CD4-positive, alpha-beta memory T cell (primary cell): ENCODE measurements around the gene TUBG2. TPM values are rescaled to one million over a fixed set of nuclear protein-coding genes. Genes with fewer than 3 reads are reported as not detected.

Experiments used
- CTCF ChIA-PET: fragments of 350-600 bp; sonication (Branson Sonifier 250); formaldehyde crosslinking; loops from one replicate; lab custom pipeline; 2021; ENCODE audit warnings: inconsistent platforms; ENCODE audit not compliant: partially characterized antibody; lab: Charles Lee
- POLR2A ChIA-PET: fragments of 350-600 bp; sonication (Branson Sonifier 250); formaldehyde crosslinking; loops from one replicate; lab custom pipeline; 2021; ENCODE audit not compliant: partially characterized antibody; lab: Charles Lee
- DNase-seq, 5 donors: peaks; one replicate each; pipeline versions ENCODE4 v3.0.0 to v3.0.0-alpha.2; 2020 to 2022; ENCODE audit warnings: mixed read lengths in 1 of 5
- H3K27ac ChIP-seq: one replicate; pipeline ENCODE4 v1.7.0; 2013; ENCODE audit warnings: low read depth, low read length
- H3K27me3 ChIP-seq: 2 replicates; pipeline ENCODE4 v1.7.0; 2013; ENCODE audit warnings: mild to moderate bottlenecking, low read length, moderate library complexity; ENCODE audit not compliant: insufficient read depth
- H3K36me3 ChIP-seq: 2 replicates; pipeline ENCODE4 v1.7.0; 2013; ENCODE audit warnings: mild to moderate bottlenecking, low read length, moderate library complexity; ENCODE audit not compliant: insufficient read depth
- H3K4me1 ChIP-seq: 2 replicates; pipeline ENCODE4 v1.7.0; 2013; ENCODE audit warnings: mild to moderate bottlenecking, low read length, moderate library complexity; ENCODE audit not compliant: insufficient read depth
- H3K4me3 ChIP-seq, 2 donors: one replicate each; pipeline ENCODE4 v1.7.0; 2013; ENCODE audit warnings: low read length in 2 of 2, mild to moderate bottlenecking in 1 of 2
- H3K9me3 ChIP-seq, 2 donors: one replicate each; pipeline ENCODE4 v1.7.0; 2013; ENCODE audit warnings: low read length in 2 of 2, control low read depth in 1 of 2; ENCODE audit not compliant: control insufficient read depth in 1 of 2
- H3K27ac Mint-ChIP-seq, 7 donors: one replicate each; pipeline ENCODE4 v1.8.0; 2020 to 2021; ENCODE audit warnings: mixed read lengths in 7 of 7, mild to moderate bottlenecking in 6 of 7, inconsistent platforms in 3 of 7, moderate library complexity in 3 of 7
- H3K27me3 Mint-ChIP-seq, 2 donors: one replicate each; pipeline ENCODE4 v1.8.0; 2020 to 2021; ENCODE audit warnings: mixed read lengths in 2 of 2
- H3K36me3 Mint-ChIP-seq, 2 donors: one replicate each; pipeline ENCODE4 v1.8.0; 2020 to 2021; ENCODE audit warnings: mixed read lengths in 2 of 2, inconsistent platforms in 1 of 2, mild to moderate bottlenecking in 1 of 2
- H3K4me1 Mint-ChIP-seq, 4 donors: one replicate each; pipeline ENCODE4 v1.8.0; 2020 to 2021; ENCODE audit warnings: mixed read lengths in 4 of 4, mild to moderate bottlenecking in 1 of 4
- H3K4me3 Mint-ChIP-seq, 8 donors: one replicate each; pipeline ENCODE4 v1.8.0; 2020 to 2021; ENCODE audit warnings: mixed read lengths in 8 of 8, mild to moderate bottlenecking in 7 of 8, moderate library complexity in 6 of 8, inconsistent platforms in 3 of 8
- H3K9me3 Mint-ChIP-seq, 8 donors: one replicate each; pipeline ENCODE4 v1.8.0; 2020 to 2021; ENCODE audit warnings: mixed read lengths in 8 of 8, mild to moderate bottlenecking in 5 of 8, inconsistent platforms in 3 of 8, moderate library complexity in 1 of 8
- intact Hi-C: fragments of 100-400 bp; cut with micrococcal nuclease; formaldehyde crosslinking; loops from one replicate; pipeline ENCODE4 v1.15.1; 2023
- polyA plus RNA-seq, 2 donors: library from polyadenylated mRNA; unstranded; fragments of 300-500 nt; fragmentation: Illumina TruSeq; gene quantifications; one replicate each; pipeline ENCODE4 v1.2.3, GENCODE V29; 2021
- total RNA-seq, 2 experiments: library from RNA; stranded (reverse); gene quantifications; one replicate each; pipeline ENCODE4 v1.2.3, GENCODE V29; 2021

TUBG2 gene
- total and polyA plus RNA-seq, 4 experiments from 2014 or later, result 3.0 to 19.1 (median 11.5) TPM

GRCh38 chr17:42632949-42633444 is 26.1 kb upstream of the TUBG2 start:
- Histone ChIP-seq H3K27me3 (no peaks in the 10 kb centered on the region), H3K27ac (no peak overlapping the region), H3K4me3 (no peak overlapping the region), H3K9me3 (no peaks in the 10 kb centered on the region), H3K36me3 (no peaks in the 10 kb centered on the region), H3K4me1 (no peaks in the 10 kb centered on the region)
- Mint-ChIP-seq H3K4me1 (no peaks in the 10 kb centered on the region), H3K27ac (peak overlapping the region in 1 of 7 donors; percentile 65), H3K9me3 (no peaks in the 10 kb centered on the region), H3K4me3 (no peak overlapping the region), H3K27me3 (no peaks in the 10 kb centered on the region), H3K36me3 (no peaks in the 10 kb centered on the region)
- no peak for DNase-seq
- POLR2A ChIA-PET, result no interaction called here
- CTCF ChIA-PET, result interaction anchor here (0.6 kb wide), 1 partner anchor 299 kb away, joined by 3 read pairs; no protein-coding TSS in a partner anchor
- intact Hi-C loops, result no loop called here

DNA sequence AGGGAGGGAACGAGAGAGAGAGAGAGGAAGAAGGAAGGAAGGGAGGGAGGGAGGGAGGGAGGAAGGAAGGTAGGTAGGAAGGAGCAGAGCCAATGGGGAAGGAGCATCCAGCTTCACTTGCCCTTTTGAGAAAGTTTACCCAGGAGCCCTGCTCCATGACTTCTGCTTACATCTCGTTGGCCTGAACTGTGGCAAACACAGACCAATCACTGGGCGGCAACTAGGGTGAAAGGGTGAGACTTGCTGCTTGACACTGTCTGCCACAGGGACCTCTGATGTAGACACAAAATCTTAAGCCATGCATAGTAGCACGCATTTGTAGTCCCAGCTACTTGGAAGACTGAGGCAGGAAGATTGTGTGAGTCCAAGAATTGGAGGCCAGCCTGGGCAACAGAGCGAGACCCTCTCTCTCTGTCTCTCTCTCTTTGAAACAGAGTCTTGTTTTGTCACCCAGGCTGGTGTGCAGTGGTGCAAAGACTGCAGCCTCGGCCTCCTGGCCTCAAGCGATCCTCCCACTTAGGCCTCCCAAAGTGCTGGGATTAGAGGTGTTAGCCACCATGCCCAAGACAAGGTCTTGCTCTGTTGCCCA is 19.5 kb upstream of the TUBG2 start:
- H3K27me3 ChIP-seq, result no peaks in the 10 kb centered on the region
- DNase-seq, result no peak
- H3K27ac Mint-ChIP-seq, result no peak overlapping the region
- no peak overlapping the region for H3K4me3 Mint-ChIP-seq
- no peaks in the 10 kb centered on the region for H3K36me3 Mint-ChIP-seq
- no peaks in the 10 kb centered on the region for H3K36me3 ChIP-seq
- ChIA-PET POLR2A (no interaction called here), CTCF (no interaction called here)
- H3K27ac ChIP-seq, result no peak overlapping the region
- no peaks in the 10 kb centered on the region for H3K9me3 Mint-ChIP-seq
- H3K4me1 ChIP-seq, result no peaks in the 10 kb centered on the region
- H3K27me3 Mint-ChIP-seq, result peaks cover 3 to 5% of the 10 kb centered on the region in 2 donors
- H3K4me1 Mint-ChIP-seq, result no peaks in the 10 kb centered on the region
- no peak overlapping the region for H3K4me3 ChIP-seq
- H3K9me3 ChIP-seq, result no peaks in the 10 kb centered on the region
- intact Hi-C loops, result no loop called here

DNA sequence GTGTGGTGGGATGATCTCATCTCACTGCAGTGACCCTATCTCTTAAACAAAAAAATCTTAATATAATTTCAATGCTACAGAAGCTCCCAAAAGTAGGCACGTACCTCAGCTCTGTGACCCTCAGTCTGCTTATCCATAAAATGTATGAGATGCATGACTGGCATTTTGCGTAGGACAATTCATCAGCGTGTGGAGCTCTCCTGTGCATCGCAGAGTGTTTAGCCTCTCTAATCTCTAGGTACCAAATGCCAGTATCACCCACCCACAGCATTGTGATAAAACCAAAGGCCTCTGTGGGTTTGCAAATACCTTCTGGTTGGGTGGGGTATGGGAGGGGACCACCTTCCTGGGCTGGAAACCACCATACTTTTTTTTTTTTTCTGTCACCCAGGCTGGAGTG is 19.0 kb upstream of the TUBG2 start:
- Histone ChIP-seq H3K27me3 (no peaks in the 10 kb centered on the region), H3K9me3 (no peaks in the 10 kb centered on the region), H3K27ac (no peak overlapping the region), H3K4me1 (no peaks in the 10 kb centered on the region), H3K4me3 (no peak overlapping the region), H3K36me3 (no peaks in the 10 kb centered on the region)
- no peaks in the 10 kb centered on the region for H3K4me1 Mint-ChIP-seq
- POLR2A ChIA-PET, result no interaction called here
- no peak overlapping the region for H3K4me3 Mint-ChIP-seq
- H3K36me3 Mint-ChIP-seq, result no peaks in the 10 kb centered on the region
- CTCF ChIA-PET, result no interaction called here
- H3K27ac Mint-ChIP-seq, result no peak overlapping the region
- peaks cover 3 to 5% of the 10 kb centered on the region in 2 donors for H3K27me3 Mint-ChIP-seq
- no peaks in the 10 kb centered on the region for H3K9me3 Mint-ChIP-seq
- DNase-seq, result no peak
- intact Hi-C loops, result no loop called here

GRCh38 chr17:42642336-42642735 is 16.7 kb upstream of the TUBG2 start:
- H3K36me3 ChIP-seq, result no peaks in the 10 kb centered on the region
- no peak overlapping the region for H3K4me3 ChIP-seq
- intact Hi-C loops, result no loop called here
- no peaks in the 10 kb centered on the region for H3K9me3 Mint-ChIP-seq
- peaks cover 3 to 5% of the 10 kb centered on the region in 2 donors for H3K27me3 Mint-ChIP-seq
- no peaks in the 10 kb centered on the region for H3K4me1 Mint-ChIP-seq
- no peak overlapping the region for H3K27ac ChIP-seq
- no peaks in the 10 kb centered on the region for H3K27me3 ChIP-seq
- no peak overlapping the region for H3K4me3 Mint-ChIP-seq
- no peak for DNase-seq
- H3K4me1 ChIP-seq, result no peaks in the 10 kb centered on the region
- no peaks in the 10 kb centered on the region for H3K9me3 ChIP-seq
- no peak overlapping the region for H3K27ac Mint-ChIP-seq
- H3K36me3 Mint-ChIP-seq, result no peaks in the 10 kb centered on the region
- CTCF ChIA-PET, result interaction anchor here (1.1 kb wide), 1 partner anchor 37 kb away, joined by 3 read pairs; no protein-coding TSS in a partner anchor
- POLR2A ChIA-PET, result no interaction called here

- intact Hi-C loops, result no loop called here
- H3K9me3 ChIP-seq, result no peaks in the 10 kb centered on the region
- Mint-ChIP-seq H3K9me3 (no peaks in the 10 kb centered on the region), H3K4me1 (peaks cover 0 to 2% (median under 1%) of the 10 kb centered on the region in 4 donors), H3K27ac (no peak overlapping the region), H3K27me3 (peaks cover 2 to 3% of the 10 kb centered on the region in 2 donors), H3K36me3 (no peaks in the 10 kb centered on the region), H3K4me3 (no peak overlapping the region)
- POLR2A ChIA-PET, result no interaction called here
- DNase-seq, result no peak
- no peak overlapping the region for H3K4me3 ChIP-seq
- H3K27ac ChIP-seq, result no peak overlapping the region
- H3K36me3 ChIP-seq, result no peaks in the 10 kb centered on the region
- CTCF ChIA-PET, result no interaction called here
- H3K4me1 ChIP-seq, result no peaks in the 10 kb centered on the region
- no peaks in the 10 kb centered on the region for H3K27me3 ChIP-seq
These were observed 11.3 kb upstream of the TUBG2 start for GRCh38 chr17:42647778-42648177.

GRCh38 chr17:42651392-42651791 is 7.7 kb upstream of the TUBG2 start:
- H3K36me3 Mint-ChIP-seq, result no peaks in the 10 kb centered on the region
- Histone ChIP-seq H3K36me3 (no peaks in the 10 kb centered on the region), H3K27ac (no peak overlapping the region), H3K27me3 (peaks cover 3% of the 10 kb centered on the region), H3K4me1 (no peaks in the 10 kb centered on the region), H3K4me3 (no peak overlapping the region), H3K9me3 (no peaks in the 10 kb centered on the region)
- CTCF ChIA-PET, result no interaction called here
- no peaks in the 10 kb centered on the region for H3K9me3 Mint-ChIP-seq
- H3K4me3 Mint-ChIP-seq, result no peak overlapping the region
- DNase-seq, result no peak
- POLR2A ChIA-PET, result no interaction called here
- peaks cover 4 to 8% (median 5%) of the 10 kb centered on the region in 4 donors for H3K4me1 Mint-ChIP-seq
- intact Hi-C loops, result no loop called here
- peaks cover 6 to 10% of the 10 kb centered on the region in 2 donors for H3K27me3 Mint-ChIP-seq
- H3K27ac Mint-ChIP-seq, result no peak overlapping the region

DNA sequence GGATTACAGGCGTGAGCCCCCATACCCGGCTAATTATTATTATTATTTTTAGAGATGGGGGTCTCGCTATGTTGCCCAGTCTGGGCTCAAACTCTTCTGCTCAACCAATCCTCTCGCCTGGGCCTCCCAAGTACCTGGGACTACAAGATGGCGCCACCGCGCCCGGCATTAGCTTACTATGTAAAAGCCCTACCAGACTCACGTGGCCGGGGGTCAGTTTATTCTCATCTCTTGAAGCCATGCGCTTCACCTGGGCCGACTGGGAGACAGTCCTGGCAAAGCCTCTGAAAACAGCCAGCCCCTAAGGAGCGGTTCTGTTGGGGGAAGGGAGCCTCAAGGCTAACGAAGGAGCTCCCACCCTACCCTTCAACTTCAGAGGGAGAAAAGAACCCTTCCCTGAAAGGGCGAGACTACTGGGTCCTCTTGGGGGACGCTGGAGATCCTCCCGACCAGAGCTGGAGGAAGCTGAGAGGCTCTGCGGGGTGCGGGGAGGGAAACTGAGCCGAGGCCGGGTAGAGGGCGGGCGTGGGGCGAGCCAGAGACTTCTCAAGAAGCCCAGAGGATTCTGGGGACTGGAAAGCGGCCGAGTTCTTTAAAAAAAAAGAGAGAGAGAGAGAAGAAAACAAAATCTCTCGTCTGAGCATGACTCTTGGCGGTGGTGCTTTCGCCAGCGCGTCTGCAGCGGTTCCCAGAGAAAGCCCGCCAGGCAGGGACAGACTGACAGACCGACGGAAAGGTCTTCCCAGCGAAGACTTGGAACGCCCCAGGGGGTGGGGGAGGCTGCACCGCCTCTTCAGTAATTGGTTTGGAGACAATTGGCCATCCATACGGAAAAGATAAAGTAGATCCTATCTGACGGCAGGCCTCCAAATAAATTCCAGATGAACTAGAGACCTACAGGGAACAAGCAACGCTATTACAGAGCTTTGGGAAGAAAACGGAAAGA is 5.6 kb upstream of the TUBG2 start:
- Histone ChIP-seq H3K36me3 (no peaks in the 10 kb centered on the region), H3K27me3 (peaks cover 3% of the 10 kb centered on the region), H3K9me3 (no peaks in the 10 kb centered on the region), H3K27ac (no peak overlapping the region), H3K4me1 (peaks cover 1% of the 10 kb centered on the region), H3K4me3 (no peak overlapping the region)
- ChIA-PET POLR2A (no interaction called here), CTCF (interaction anchor here (1.3 kb wide), 1 partner anchor 75 kb away, joined by 5 read pairs; no protein-coding TSS in a partner anchor)
- H3K4me1 Mint-ChIP-seq, result peaks cover 6 to 12% (median 10%) of the 10 kb centered on the region in 4 donors
- no peak for DNase-seq
- H3K27ac Mint-ChIP-seq, result no peak overlapping the region
- intact Hi-C loops, result no loop called here
- no peaks in the 10 kb centered on the region for H3K9me3 Mint-ChIP-seq
- H3K36me3 Mint-ChIP-seq, result no peaks in the 10 kb centered on the region
- H3K27me3 Mint-ChIP-seq, result peaks cover 6 to 10% of the 10 kb centered on the region in 2 donors
- peak overlapping the region in 1 of 8 donors; percentile 20 for H3K4me3 Mint-ChIP-seq
